ENCODE data around the gene VPS35L. TPM values are rescaled to one million over a fixed set of nuclear protein-coding genes. Genes with fewer than 3 reads are reported as not detected.

Gene VPS35L
- total RNA-seq, 1 experiment from 2014 or later, result 6.6 TPM

DNA sequence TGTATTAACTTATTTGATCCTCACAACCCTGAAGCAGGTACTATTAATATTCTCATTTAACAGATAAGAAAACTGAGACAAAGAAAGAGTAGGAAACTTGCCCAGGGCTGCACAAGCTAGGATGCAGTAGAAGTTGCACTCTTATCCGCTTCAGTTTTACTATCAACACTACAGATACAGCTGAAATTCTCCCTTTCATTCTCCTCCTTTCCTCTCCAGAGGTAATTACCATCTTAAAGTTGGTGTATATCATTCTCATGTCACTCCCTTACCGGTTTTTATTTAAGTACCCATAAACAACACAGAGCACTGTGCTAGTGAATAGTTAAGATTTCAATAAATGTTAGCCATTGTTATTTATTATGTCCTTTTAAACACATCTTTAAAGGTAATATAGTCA is 37.1 kb upstream of the VPS35L start:
- Histone ChIP-seq H3K9me2 (replicated peaks; ENCODE audit: insufficient read depth, low read length) (no peaks in the 10 kb centered on the region), H3K27ac (ENCODE audit: low read length) (no peak overlapping the region), H3K9me3 (ENCODE audit: low read length) (no peaks in the 10 kb centered on the region), H2AFZ (ENCODE audit: low read length) (no peak overlapping the region), H3K4me3 (ENCODE audit: low read length) (no peak overlapping the region), H3K36me3 (ENCODE audit: insufficient read depth, low read length) (peaks cover 48% of the 10 kb centered on the region), H3K79me2 (ENCODE audit: low read length) (peaks cover 83% of the 10 kb centered on the region), H3K27me3 (ENCODE audit: low read length) (no peaks in the 10 kb centered on the region), H3K9ac (ENCODE audit: low read length) (no peak overlapping the region), H4K20me1 (ENCODE audit: insufficient read depth, low read depth, low read length) (peaks cover 7% of the 10 kb centered on the region), H3K4me2 (ENCODE audit: low read depth, low read length, poor library complexity, severe bottlenecking) (peak overlapping the region; percentile 17), H3K4me1 (ENCODE audit: low read length) (peaks cover 43% of the 10 kb centered on the region)
- no peak for DNase-seq

DNA sequence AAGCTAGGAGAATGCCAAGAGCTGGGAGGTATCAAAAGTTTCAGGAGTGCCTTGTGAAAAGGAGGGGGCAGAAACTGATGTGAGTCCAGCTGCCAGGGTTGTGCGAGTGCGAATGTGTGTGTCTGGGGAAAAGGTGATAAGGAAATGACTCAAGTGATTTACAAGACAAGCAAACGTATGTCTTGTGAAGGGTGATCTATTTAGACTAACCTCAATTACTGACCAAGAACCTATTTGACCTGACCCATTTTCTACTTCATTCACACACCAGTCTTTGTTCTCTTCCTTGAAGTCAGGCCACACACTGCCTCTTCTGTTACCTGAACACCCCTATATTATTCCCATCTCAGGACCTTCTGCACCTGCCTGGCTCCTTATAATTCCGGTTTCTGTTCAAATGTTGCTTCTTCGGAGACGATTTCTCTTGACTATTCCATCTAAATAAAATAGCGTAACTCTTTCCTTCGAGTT is 34.6 kb upstream of the VPS35L start:
- H3K4me2 ChIP-seq (ENCODE audit: low read depth, low read length, poor library complexity, severe bottlenecking), result peak overlapping the region; percentile 89
- H3K36me3 ChIP-seq (ENCODE audit: insufficient read depth, low read length), result peaks cover 25% of the 10 kb centered on the region; the same call in 1 of the 2 replicates
- H3K9ac ChIP-seq (ENCODE audit: low read length), result peak overlapping the region; percentile 91
- peak; percentile 57 for DNase-seq
- no peak overlapping the region for H2AFZ ChIP-seq (ENCODE audit: low read length)
- H3K9me2 ChIP-seq (replicated peaks; ENCODE audit: insufficient read depth, low read length), result no peaks in the 10 kb centered on the region
- peak overlapping the region; percentile 78 for H3K27ac ChIP-seq (ENCODE audit: low read length)
- no peaks in the 10 kb centered on the region for H3K27me3 ChIP-seq (ENCODE audit: low read length)
- H3K79me2 ChIP-seq (ENCODE audit: low read length), result peaks cover 81% of the 10 kb centered on the region
- H3K4me1 ChIP-seq (ENCODE audit: low read length), result peaks cover 56% of the 10 kb centered on the region
- peaks cover 7% of the 10 kb centered on the region for H4K20me1 ChIP-seq (ENCODE audit: insufficient read depth, low read depth, low read length)
- H3K9me3 ChIP-seq (ENCODE audit: low read length), result no peaks in the 10 kb centered on the region
- peak overlapping the region; percentile 79 for H3K4me3 ChIP-seq (ENCODE audit: low read length)

DNA sequence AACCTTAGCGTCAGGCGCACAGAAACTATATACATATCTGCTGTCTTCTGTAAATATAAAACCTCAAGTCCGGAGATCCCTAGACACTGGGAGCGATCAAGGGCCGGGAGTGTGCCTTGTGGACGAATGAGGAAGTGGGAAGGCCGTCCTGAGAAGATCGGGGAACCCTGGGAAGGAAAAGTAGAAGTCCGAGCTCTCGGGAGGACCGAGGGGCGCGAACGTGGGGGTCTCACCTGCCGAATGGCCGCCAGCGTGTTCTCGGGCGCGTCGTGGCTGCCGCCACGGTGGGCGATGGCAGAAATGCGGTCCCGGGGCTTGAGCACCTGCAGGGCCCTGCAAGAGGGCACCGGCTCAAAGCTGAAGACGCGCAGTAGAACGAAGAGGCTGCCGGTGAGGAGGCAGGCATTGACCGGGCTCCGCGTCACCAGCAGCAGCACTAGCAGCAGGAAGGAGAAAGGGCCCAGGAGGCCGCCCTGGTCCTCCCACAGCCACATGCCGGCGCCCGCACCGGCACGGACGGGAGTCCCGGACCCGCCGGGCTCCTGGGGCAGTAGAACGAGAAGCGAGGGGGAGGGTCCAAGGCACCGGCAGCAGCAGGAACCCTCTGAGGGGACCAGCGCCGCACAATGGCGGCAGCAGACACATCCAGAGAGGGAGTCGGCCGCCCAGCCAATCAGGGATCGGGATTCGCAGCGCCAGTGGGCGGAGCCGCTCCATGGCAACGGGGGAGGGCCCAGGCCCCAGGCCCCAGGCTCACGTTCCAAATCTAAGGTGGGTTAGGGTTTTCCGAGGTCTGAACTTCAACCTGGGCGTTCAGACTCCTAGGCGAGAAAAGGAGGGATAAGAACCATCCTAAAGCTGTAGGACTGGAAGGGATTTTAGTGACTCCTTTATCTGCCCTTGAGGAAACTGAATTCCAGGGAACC is 33.8 kb upstream of the VPS35L start, which contains the start of gene GDE1:
Gene GDE1, minus strand, starts transcription at position 628 of the 926 bp plus-strand sequence. Its CDS starts 134 bp downstream, at position 494.
- Histone ChIP-seq H3K36me3 (ENCODE audit: insufficient read depth, low read length) (peaks cover 19% of the 10 kb centered on the region; the same call in 1 of the 2 replicates), H3K9ac (ENCODE audit: low read length) (peak within 1 kb of the TSS; percentile 91), H3K9me3 (ENCODE audit: low read length) (no peaks in the 10 kb centered on the region), H4K20me1 (ENCODE audit: insufficient read depth, low read depth, low read length) (peaks cover 7% of the 10 kb centered on the region), H3K4me2 (ENCODE audit: low read depth, low read length, poor library complexity, severe bottlenecking) (peak within 1 kb of the TSS; percentile 89), H3K9me2 (replicated peaks; ENCODE audit: insufficient read depth, low read length) (no peaks in the 10 kb centered on the region), H3K27me3 (ENCODE audit: low read length) (no peaks in the 10 kb centered on the region), H3K4me3 (ENCODE audit: low read length) (peak within 1 kb of the TSS; percentile 79), H3K4me1 (ENCODE audit: low read length) (peaks cover 64% of the 10 kb centered on the region), H3K79me2 (ENCODE audit: low read length) (peaks cover 81% of the 10 kb centered on the region), H3K27ac (ENCODE audit: low read length) (peak within 1 kb of the TSS; percentile 78), H2AFZ (ENCODE audit: low read length) (peak within 1 kb of the TSS; percentile 87)
- DNase-seq, result peak; percentile 97

DNA sequence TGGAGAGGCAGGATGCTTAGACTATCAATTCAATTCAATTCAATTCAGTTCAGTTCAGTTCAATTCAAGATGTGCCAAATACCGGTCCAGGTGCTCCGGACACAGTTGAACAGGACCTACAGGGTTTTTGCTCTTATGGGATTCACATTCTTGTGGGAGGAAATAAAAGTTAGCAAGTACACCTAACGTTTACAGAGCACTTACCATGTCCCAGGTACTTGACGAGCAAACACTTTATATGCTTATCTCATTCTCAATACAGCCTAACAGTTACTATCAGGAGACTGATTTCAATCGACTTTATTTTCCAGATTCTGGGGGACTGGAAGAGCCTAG is 33.1 kb upstream of the VPS35L start:
- Histone ChIP-seq H3K79me2 (ENCODE audit: low read length) (peaks cover 80% of the 10 kb centered on the region), H3K4me2 (ENCODE audit: low read depth, low read length, poor library complexity, severe bottlenecking) (peak overlapping the region; percentile 89), H2AFZ (ENCODE audit: low read length) (peak overlapping the region; percentile 87; the same call in 1 of the 2 replicates), H3K4me1 (ENCODE audit: low read length) (peaks cover 68% of the 10 kb centered on the region), H3K9me3 (ENCODE audit: low read length) (no peaks in the 10 kb centered on the region), H3K9ac (ENCODE audit: low read length) (peak overlapping the region; percentile 91), H4K20me1 (ENCODE audit: insufficient read depth, low read depth, low read length) (peaks cover 7% of the 10 kb centered on the region), H3K27me3 (ENCODE audit: low read length) (no peaks in the 10 kb centered on the region), H3K4me3 (ENCODE audit: low read length) (peak overlapping the region; percentile 79), H3K9me2 (replicated peaks; ENCODE audit: insufficient read depth, low read length) (no peaks in the 10 kb centered on the region), H3K27ac (ENCODE audit: low read length) (peak overlapping the region; percentile 78), H3K36me3 (ENCODE audit: insufficient read depth, low read length) (peaks cover 16% of the 10 kb centered on the region; the same call in 1 of the 2 replicates)
- DNase-seq, result no peak

DNA sequence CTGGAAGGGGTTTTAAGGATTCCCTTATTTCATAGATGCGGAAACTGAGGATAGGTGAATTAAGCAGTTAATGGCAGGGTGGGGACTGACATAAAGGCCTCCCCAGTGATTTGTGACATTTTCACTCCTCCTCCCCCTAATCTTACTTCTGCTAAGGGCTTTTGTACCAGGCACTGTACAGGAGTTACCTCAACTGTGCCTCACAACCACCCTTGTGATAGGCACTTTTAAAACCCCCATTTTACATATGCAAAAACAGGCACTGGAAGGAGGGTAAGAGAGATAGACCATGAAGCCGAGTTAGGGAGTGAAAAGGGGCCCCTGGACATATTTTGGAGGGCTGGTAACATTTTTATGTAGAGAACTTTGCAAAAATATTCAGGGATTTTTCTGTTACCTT is 32.7 kb upstream of the VPS35L start:
- Histone ChIP-seq H3K4me3 (ENCODE audit: low read length) (peak overlapping the region; percentile 79; the same call in 1 of the 2 replicates), H3K4me2 (ENCODE audit: low read depth, low read length, poor library complexity, severe bottlenecking) (peak overlapping the region; percentile 89), H3K27me3 (ENCODE audit: low read length) (no peaks in the 10 kb centered on the region), H3K79me2 (ENCODE audit: low read length) (peaks cover 79% of the 10 kb centered on the region), H3K27ac (ENCODE audit: low read length) (peak overlapping the region; percentile 78), H3K9ac (ENCODE audit: low read length) (peak overlapping the region; percentile 91), H2AFZ (ENCODE audit: low read length) (peak overlapping the region; percentile 87; the same call in 1 of the 2 replicates), H4K20me1 (ENCODE audit: insufficient read depth, low read depth, low read length) (peaks cover 7% of the 10 kb centered on the region), H3K9me2 (replicated peaks; ENCODE audit: insufficient read depth, low read length) (no peaks in the 10 kb centered on the region), H3K9me3 (ENCODE audit: low read length) (no peaks in the 10 kb centered on the region), H3K36me3 (ENCODE audit: insufficient read depth, low read length) (peaks cover 15% of the 10 kb centered on the region; the same call in 1 of the 2 replicates), H3K4me1 (ENCODE audit: low read length) (peaks cover 66% of the 10 kb centered on the region)
- peak; percentile 73 for DNase-seq

DNA sequence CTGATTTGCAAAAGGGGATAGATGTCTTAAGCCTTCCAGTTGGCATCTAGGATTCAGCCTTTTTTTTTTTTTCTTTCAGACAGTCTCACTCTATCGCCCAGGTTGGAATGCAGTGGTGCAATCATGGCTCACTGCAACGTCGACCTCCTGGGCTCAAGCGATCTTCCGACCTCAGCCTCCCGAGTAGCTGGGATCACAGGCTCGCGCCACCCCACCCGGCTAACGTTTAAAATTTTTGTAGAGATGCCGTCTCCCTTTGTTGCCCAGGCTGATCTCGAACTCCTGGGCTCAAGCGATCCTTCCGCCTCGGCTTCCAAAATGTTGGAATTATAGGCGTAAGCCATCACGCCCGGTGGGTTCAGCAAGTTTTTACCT is 32.3 kb upstream of the VPS35L start:
- no peaks in the 10 kb centered on the region for H3K27me3 ChIP-seq (ENCODE audit: low read length)
- no peak overlapping the region for H2AFZ ChIP-seq (ENCODE audit: low read length)
- no peaks in the 10 kb centered on the region for H3K9me2 ChIP-seq (replicated peaks; ENCODE audit: insufficient read depth, low read length)
- H3K36me3 ChIP-seq (ENCODE audit: insufficient read depth, low read length), result peaks cover 18% of the 10 kb centered on the region; the same call in 1 of the 2 replicates
- H3K4me1 ChIP-seq (ENCODE audit: low read length), result peaks cover 65% of the 10 kb centered on the region
- H3K4me3 ChIP-seq (ENCODE audit: low read length), result no peak overlapping the region; the same call in 1 of the 2 replicates
- H3K27ac ChIP-seq (ENCODE audit: low read length), result peak overlapping the region; percentile 78
- H3K9ac ChIP-seq (ENCODE audit: low read length), result no peak overlapping the region
- H4K20me1 ChIP-seq (ENCODE audit: insufficient read depth, low read depth, low read length), result peaks cover 7% of the 10 kb centered on the region
- H3K79me2 ChIP-seq (ENCODE audit: low read length), result peaks cover 79% of the 10 kb centered on the region
- peak overlapping the region; percentile 89 for H3K4me2 ChIP-seq (ENCODE audit: low read depth, low read length, poor library complexity, severe bottlenecking)
- H3K9me3 ChIP-seq (ENCODE audit: low read length), result no peaks in the 10 kb centered on the region
- DNase-seq, result no peak

DNA sequence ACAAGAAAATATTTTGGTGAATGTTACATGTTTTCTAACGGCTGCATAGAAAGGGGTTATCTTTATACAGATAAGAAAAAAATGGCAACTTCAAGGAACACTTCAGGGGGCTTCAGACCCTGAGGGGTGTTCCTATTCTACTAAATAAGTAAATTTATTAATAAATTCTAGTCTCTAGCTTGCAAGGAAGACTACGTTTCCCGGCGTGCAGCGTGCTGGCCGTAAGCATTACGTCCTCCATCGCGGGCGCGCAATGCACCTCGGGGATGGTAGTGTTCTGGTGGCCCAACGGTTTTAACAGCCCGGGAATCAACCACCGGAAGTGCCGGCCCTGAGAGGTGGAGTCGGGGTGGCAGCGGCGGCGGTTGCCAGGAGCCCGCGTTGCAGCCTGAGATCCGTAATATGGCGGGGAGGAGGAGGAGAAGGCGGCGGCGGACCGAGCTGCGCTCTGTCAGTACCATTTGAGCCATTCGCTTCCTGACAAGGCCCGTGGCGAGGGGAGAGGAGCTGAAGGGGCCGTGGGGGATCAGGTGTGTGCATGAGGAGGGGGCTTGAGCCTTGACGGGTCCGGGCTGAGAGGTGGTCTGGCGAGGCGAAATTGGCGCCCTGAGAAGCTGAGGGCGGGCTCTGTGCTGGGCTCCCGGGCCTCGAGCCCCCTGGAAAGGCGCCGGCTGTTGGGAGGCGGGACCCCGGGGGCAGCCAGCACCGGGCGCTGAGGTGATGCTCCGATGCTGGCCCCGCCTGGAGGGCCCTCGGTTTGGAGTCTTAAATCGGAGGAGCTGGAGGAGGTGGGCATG is 31.7 kb upstream of the VPS35L start, which contains the start of gene CCP110:
Gene CCP110, plus strand, starts transcription at position 384 of the 797 bp plus-strand sequence. CDS start 3,940 bp downstream, outside the sequence.
- no peaks in the 10 kb centered on the region for H3K9me2 ChIP-seq (replicated peaks; ENCODE audit: insufficient read depth, low read length)
- DNase-seq, result peak; percentile 98
- peaks cover 59% of the 10 kb centered on the region for H3K4me1 ChIP-seq (ENCODE audit: low read length)
- peaks cover 17% of the 10 kb centered on the region; the same call in 1 of the 2 replicates for H3K36me3 ChIP-seq (ENCODE audit: insufficient read depth, low read length)
- peaks cover 79% of the 10 kb centered on the region for H3K79me2 ChIP-seq (ENCODE audit: low read length)
- H3K4me3 ChIP-seq (ENCODE audit: low read length), result peak within 1 kb of the TSS; percentile 98
- H3K9ac ChIP-seq (ENCODE audit: low read length), result peak within 1 kb of the TSS; percentile 94
- H3K9me3 ChIP-seq (ENCODE audit: low read length), result no peaks in the 10 kb centered on the region
- peaks cover 2% of the 10 kb centered on the region for H4K20me1 ChIP-seq (ENCODE audit: insufficient read depth, low read depth, low read length)
- H3K27ac ChIP-seq (ENCODE audit: low read length), result peak within 1 kb of the TSS; percentile 86
- H3K27me3 ChIP-seq (ENCODE audit: low read length), result no peaks in the 10 kb centered on the region
- H3K4me2 ChIP-seq (ENCODE audit: low read depth, low read length, poor library complexity, severe bottlenecking), result peak within 1 kb of the TSS; percentile 94
- peak within 1 kb of the TSS; percentile 87; the same call in 1 of the 2 replicates for H2AFZ ChIP-seq (ENCODE audit: low read length)
